ENCODE data around the gene HS3ST6. TPM values are rescaled to one million over a fixed set of nuclear protein-coding genes. Genes with fewer than 3 reads are reported as not detected.

The HS3ST6 gene
- total and polyA plus RNA-seq, 2 of the 13 experiments (the other 11 are each of a cell fraction or from before 2014, with no cell fraction given) = not detected

- TF ChIP-seq HMGXB4 (CRISPR knock-in tag; IDR thresholded peaks at IDR 0.05; ENCODE audit: borderline replicate concordance in 1 of 2, low read depth in 1 of 2) = 0 out of 4 replicates have a peak, but pooled peaks of 1 of the 2 experiments have one; percentile 26
- TF ChIP-seq ARID3A (IDR thresholded peaks at IDR 0.05; ENCODE audit: low read depth, low read length) = peak; percentile 62; the same call in 1 of the 2 replicates
- TF ChIP-seq RARA (CRISPR knock-in tag; IDR thresholded peaks at IDR 0.05) = 0 out of 2 replicates have a peak, but pooled peaks have one; percentile 15
- no peak for TF ChIP-seq ZSCAN9 (CRISPR knock-in tag; IDR thresholded peaks at IDR 0.05; ENCODE audit: borderline replicate concordance)
- TF ChIP-seq CTCF (CRISPR knock-in tag; IDR thresholded peaks at IDR 0.05) = peak; percentile 40
- no peak for TF ChIP-seq SOX6 (IDR thresholded peaks at IDR 0.05)
- TF ChIP-seq SOX6 (CRISPR knock-in tag; IDR thresholded peaks at IDR 0.05) = peak; percentile 15; the same call in 1 of the 2 replicates
- 0 out of 2 replicates have a peak, but pooled peaks have one; percentile 21 for TF ChIP-seq ZGPAT (CRISPR knock-in tag; IDR thresholded peaks at IDR 0.05)
- no peak for TF ChIP-seq ZNF414 (CRISPR knock-in tag; IDR thresholded peaks at IDR 0.05)
- TF ChIP-seq CEBPB (IDR thresholded peaks at IDR 0.05; ENCODE audit: borderline replicate concordance, low read depth, low read length) = peak; percentile 87
- TF ChIP-seq ETV6 (CRISPR knock-in tag; conservative IDR thresholded peaks at IDR 0.05) = no peak
Observed at GRCh38 chr16:1884155-1884760, 34.0 kb downstream of the HS3ST6 start (continued).
